Cardiac fibroblast (primary cell): ENCODE measurements around the gene SAG.

ENCODE experiments used
- DNase-seq, 2 donors: peaks; one replicate each; pipeline versions ENCODE4 v3.0.0 to v3.0.0-alpha.2; 2010; ENCODE audit warnings: low read depth in 2 of 2
- H3K4me3 ChIP-seq, 2 donors: replicated peaks in 1 of 2; 1 replicate in 1 of 2; 2 replicates in 1 of 2; pipeline ENCODE4 v1.5.1; 2011; ENCODE audit warnings: low read depth in 2 of 2, low read length in 2 of 2, mild to moderate bottlenecking in 2 of 2, moderate library complexity in 1 of 2
- TF ChIP-seq, protein P1 (sequence below): IDR thresholded peaks from one replicate; pipeline ENCODE4 v1.5.1; 2011; ENCODE audit warnings: low read depth, mild to moderate bottlenecking, low read length, inconsistent platforms

The SAG gene

GRCh38 chr2:233270951-233271350 lies 36.7 kb upstream of the SAG start:
- TF ChIP-seq, protein P1, sequence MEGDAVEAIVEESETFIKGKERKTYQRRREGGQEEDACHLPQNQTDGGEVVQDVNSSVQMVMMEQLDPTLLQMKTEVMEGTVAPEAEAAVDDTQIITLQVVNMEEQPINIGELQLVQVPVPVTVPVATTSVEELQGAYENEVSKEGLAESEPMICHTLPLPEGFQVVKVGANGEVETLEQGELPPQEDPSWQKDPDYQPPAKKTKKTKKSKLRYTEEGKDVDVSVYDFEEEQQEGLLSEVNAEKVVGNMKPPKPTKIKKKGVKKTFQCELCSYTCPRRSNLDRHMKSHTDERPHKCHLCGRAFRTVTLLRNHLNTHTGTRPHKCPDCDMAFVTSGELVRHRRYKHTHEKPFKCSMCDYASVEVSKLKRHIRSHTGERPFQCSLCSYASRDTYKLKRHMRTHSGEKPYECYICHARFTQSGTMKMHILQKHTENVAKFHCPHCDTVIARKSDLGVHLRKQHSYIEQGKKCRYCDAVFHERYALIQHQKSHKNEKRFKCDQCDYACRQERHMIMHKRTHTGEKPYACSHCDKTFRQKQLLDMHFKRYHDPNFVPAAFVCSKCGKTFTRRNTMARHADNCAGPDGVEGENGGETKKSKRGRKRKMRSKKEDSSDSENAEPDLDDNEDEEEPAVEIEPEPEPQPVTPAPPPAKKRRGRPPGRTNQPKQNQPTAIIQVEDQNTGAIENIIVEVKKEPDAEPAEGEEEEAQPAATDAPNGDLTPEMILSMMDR: no peak
- H3K4me3 ChIP-seq: no peak overlapping the region
- DNase-seq: no peak

DNA sequence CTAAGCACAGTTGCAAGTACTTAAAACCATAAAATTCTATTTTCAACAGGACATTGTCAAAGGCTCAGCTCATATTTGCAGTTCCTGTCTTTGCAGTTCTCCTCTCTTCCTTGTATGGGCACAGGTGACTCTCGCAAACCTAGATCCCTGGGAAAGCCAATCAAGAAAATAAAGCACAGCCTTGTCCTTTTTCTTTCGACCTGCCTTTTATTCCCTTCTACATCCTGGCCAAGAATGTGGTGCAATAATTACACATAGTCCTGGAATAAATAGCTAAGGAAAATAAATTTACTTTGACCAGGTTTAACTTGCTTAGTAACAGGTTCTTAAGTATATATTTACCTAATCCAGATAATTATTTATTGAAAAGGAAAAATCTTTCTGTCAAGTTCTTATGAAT lies 35.9 kb upstream of the SAG start:
- H3K4me3 ChIP-seq: no peak overlapping the region
- TF ChIP-seq, protein P1: no peak
- no peak for DNase-seq

GRCh38 chr2:233273120-233273519 lies 34.5 kb upstream of the SAG start:
- TF ChIP-seq, protein P1: no peak
- no peak for DNase-seq
- H3K4me3 ChIP-seq: no peak overlapping the region

DNA sequence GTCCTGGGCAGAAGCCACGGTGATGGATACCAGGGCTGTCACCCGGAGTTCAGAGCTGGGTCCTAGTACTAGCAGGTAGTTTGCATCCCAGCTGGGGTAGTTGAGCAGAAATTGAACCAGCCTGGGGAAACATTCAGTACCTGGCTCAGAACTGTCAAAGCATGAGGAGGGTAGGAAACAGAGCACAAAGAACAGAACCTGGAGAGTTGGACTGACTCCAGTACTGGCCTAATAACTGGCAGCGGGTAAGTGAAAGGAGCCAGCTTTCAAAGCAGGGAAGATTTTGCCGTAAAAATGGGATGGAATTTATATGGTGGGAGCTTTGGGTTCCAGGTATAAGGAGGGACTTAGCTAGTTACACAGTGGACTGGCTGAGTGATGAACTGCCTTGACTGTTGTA lies 32.4 kb upstream of the SAG start:
- no peak overlapping the region for H3K4me3 ChIP-seq
- DNase-seq: no peak
- TF ChIP-seq, protein P1: no peak

DNA sequence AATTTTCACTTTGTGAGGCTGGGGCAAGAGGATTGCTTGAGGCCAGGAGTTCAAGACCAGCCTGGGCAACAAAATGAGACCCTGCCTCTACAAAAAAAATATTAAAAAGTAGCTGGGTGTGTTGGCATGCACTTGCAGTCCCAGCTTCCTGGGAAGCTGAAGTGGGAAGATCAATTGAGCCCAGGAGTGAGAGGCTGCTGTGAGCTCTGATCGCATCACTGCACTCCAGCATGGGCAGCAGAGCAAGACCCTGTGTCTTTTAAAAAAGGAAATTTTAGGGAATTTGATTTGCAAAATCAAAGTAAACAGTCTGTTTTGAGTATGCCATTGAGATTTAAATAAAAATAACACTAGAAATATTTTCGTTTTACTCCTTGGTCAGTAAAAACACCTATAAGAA lies 28.7 kb upstream of the SAG start:
- no peak overlapping the region for H3K4me3 ChIP-seq
- TF ChIP-seq, protein P1: no peak
- no peak for DNase-seq

DNA sequence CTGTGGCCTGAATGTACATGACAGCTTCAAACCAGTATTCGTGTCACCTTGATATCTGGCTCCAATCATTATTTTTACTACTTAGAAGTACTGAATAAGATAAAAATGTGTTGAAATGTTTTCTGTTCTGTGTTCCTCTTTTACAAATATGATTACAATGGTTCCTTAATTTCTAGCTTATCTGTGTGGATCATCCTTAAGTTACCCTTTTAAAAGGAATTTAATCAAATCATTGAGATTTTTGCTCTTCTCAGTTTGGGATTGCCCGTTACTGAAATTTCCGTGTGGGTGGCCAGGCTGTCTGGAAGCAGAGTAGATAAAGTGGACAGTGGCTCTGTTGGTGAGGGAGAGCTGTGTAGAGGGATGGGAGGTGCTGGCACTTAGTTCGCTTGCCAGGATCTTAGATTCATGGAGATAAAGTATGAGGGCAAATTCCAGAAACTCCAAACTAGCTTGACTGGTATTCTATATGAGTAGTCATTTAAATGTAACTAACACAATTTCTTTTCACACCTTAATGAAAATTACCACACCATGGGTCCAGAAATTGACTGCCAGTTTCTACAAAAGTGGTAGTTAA lies 27.4 kb upstream of the SAG start:
- DNase-seq: peak in 1 of 2 donors; percentile 5
- TF ChIP-seq, protein P1: no peak
- H3K4me3 ChIP-seq: no peak overlapping the region

DNA sequence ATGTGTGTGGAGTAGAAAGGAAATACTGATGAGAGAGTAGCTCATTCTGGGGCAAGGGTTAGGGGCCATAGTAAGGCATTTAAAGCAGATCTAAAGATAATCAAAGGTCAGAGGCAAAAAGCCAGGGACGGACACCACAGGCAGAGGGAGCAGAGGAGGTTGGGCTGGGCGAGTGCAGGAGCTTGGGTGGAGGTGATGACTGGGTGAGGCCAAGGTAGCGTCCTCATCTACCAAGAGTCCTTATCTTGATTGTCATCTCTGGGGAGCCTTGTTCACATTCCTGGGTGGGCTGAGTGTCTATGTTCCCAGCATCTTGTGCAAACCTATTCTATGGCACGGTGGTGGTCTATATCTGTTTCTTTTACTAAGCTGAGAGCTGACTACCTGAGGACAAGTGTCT lies 26.1 kb upstream of the SAG start:
- DNase-seq: no peak
- H3K4me3 ChIP-seq: no peak overlapping the region
- TF ChIP-seq, protein P1: no peak
